PC-3 (cell line): Measurements from ENCODE around the gene TMA7. TPM values are rescaled to one million over a fixed set of nuclear protein-coding genes. Genes with fewer than 3 reads are reported as not detected.
"Not testable (repeated sequence)": the region's sequence is repeated elsewhere in the genome, so short reads cannot be mapped to it uniquely, and the experiment has no call there.

Source experiments
- ATAC-seq: fragments of 200-7000 bp; cut with Tn5 transposase; 2 replicates; pipeline ENCODE4 v1.9.1; 2020; ENCODE audit warnings: mild to moderate bottlenecking, moderate library complexity
- BruUV-seq: library from RNA; stranded (reverse); fragments of 400-500 nt; replicated peaks from 2 replicates; lab custom pipeline; 2021; lab: Mats Ljungman, UMichigan
- CTCF ChIA-PET: fragments of 300-600 bp; sonication (Branson Sonifier 250); formaldehyde crosslinking; loops from one replicate; lab custom pipeline; 2022; ENCODE audit warnings: antibody characterized with exemption; lab: Charles Lee
- POLR2A ChIA-PET: fragments of 300-600 bp; sonication (Branson Sonifier 250); formaldehyde crosslinking; loops from one replicate; lab custom pipeline; 2022; ENCODE audit warnings: antibody characterized with exemption; ENCODE audit not compliant: unreplicated experiment; lab: Charles Lee
- DNase-seq: peaks from one replicate; pipeline ENCODE4 v3.0.0-alpha.2; 2015
- H2AFZ ChIP-seq: fragments of 300-600 bp; sonication (generic); 2 replicates; pipeline ENCODE4 v1.6.0; 2016; ENCODE audit warnings: antibody characterized with exemption, low read length
- H3F3A ChIP-seq: fragments of 300-600 bp; sonication (generic); one replicate; pipeline ENCODE4 v1.6.0; 2017; ENCODE audit warnings: antibody characterized with exemption, low read length, control low read depth, mild to moderate bottlenecking; ENCODE audit not compliant: unreplicated experiment
- H3K27ac ChIP-seq: fragments of 300-600 bp; sonication (generic); 2 replicates; pipeline ENCODE4 v1.5.1; 2016; ENCODE audit warnings: mild to moderate bottlenecking, low read length
- H3K27me3 ChIP-seq: fragments of 300-600 bp; sonication (generic); 2 replicates; pipeline ENCODE4 v1.6.1; 2016; ENCODE audit warnings: low read length, mixed read lengths
- H3K36me3 ChIP-seq: fragments of 300-600 bp; sonication (generic); 2 replicates; pipeline ENCODE4 v1.6.1; 2016; ENCODE audit warnings: low read depth, mixed run types, low read length, mixed read lengths
- H3K4me1 ChIP-seq: fragments of 300-600 bp; sonication (generic); 2 replicates; pipeline ENCODE4 v1.5.1; 2016; ENCODE audit warnings: low read length; ENCODE audit not compliant: insufficient read depth
- H3K4me2 ChIP-seq: fragments of 300-600 bp; sonication (generic); 2 replicates; pipeline ENCODE4 v1.6.0; 2016; ENCODE audit warnings: low read length
- H3K4me3 ChIP-seq: fragments of 300-600 bp; sonication (generic); 2 replicates; pipeline ENCODE4 v1.5.1; 2016; ENCODE audit warnings: mild to moderate bottlenecking, low read length, mixed read lengths
- H3K79me2 ChIP-seq: fragments of 300-600 bp; sonication (generic); 2 replicates; pipeline ENCODE4 v1.6.1; 2017; ENCODE audit warnings: low read length, mixed read lengths
- H3K9ac ChIP-seq: fragments of 300-600 bp; sonication (generic); 2 replicates; pipeline ENCODE4 v1.6.0; 2016; ENCODE audit warnings: mild to moderate bottlenecking, low read length
- H3K9me2 ChIP-seq: fragments of 300-600 bp; sonication (generic); replicated peaks from 2 replicates; pipeline ENCODE4 v1.6.1; 2016; ENCODE audit warnings: mixed run types, low read length, mixed read lengths
- H3K9me3 ChIP-seq: fragments of 300-600 bp; sonication (generic); 2 replicates; pipeline ENCODE4 v1.6.1; 2016; ENCODE audit warnings: low read length, mixed read lengths
- H4K20me1 ChIP-seq: fragments of 300-600 bp; sonication (generic); 2 replicates; pipeline ENCODE4 v1.6.1; 2016; ENCODE audit warnings: low read length, mixed read lengths
- CTCF ChIP-seq: fragments of 300-600 bp; sonication (generic); conservative IDR thresholded peaks from 2 replicates; pipeline ENCODE4 v1.5.1; 2017; ENCODE audit warnings: antibody characterized with exemption, low read depth, mild to moderate bottlenecking, low read length
- EZH2 ChIP-seq: fragments of 300-600 bp; sonication (generic); IDR thresholded peaks from one replicate; pipeline ENCODE4 v1.6.1; 2017; ENCODE audit warnings: antibody characterized with exemption, mild to moderate bottlenecking, low read length; ENCODE audit not compliant: unreplicated experiment
- EZH2phosphoT487 ChIP-seq: fragments of 300-600 bp; sonication (generic); IDR thresholded peaks from 2 replicates; pipeline ENCODE4 v1.6.1; 2018; ENCODE audit warnings: mild to moderate bottlenecking, antibody characterized with exemption, low read length, borderline replicate concordance
- intact Hi-C: fragments of 100-400 bp; cut with micrococcal nuclease; formaldehyde crosslinking; loops from 2 replicates; pipeline ENCODE4 v1.9.0; 2023
- total RNA-seq: library from RNA; depleted of rRNA; stranded (reverse); fragments of >200 nt; gene quantifications from 2 replicates; pipeline ENCODE4 v1.2.3, GENCODE V29; 2014

TMA7 gene
- total RNA-seq, 1 experiment from 2014 or later = 517 TPM

DNA sequence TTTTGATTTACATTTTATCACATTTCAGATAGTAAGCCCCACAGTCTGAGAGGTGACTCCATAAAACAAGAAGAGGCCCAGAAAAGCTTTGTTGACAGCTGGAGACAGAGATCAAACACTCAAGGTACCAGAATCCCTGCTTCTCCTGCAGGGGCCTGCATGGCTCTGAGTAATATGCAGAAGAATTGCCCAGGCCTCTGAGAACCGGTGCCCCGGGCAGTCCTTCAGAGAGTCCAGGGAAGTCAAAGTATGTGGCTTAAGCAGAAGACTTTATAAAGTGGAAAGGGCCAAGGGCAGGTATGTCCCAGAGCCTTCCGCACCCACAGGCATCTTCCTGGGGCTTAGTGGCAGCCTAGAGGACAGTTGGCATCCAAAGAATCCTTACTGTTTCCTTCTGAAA is 19.3 kb downstream of the TMA7 start:
- no TSS peak for BruUV-seq

GRCh38 chr3:48459773-48460516 is 19.9 kb downstream of the TMA7 start:
- Histone ChIP-seq H3K27ac (no peak overlapping the region), H3K9ac (no peak overlapping the region), H3K36me3 (peaks cover 37% of the 10 kb centered on the region), H3F3A (no peaks in the 10 kb centered on the region), H2AFZ (no peak overlapping the region), H3K9me3 (no peaks in the 10 kb centered on the region), H3K27me3 (no peaks in the 10 kb centered on the region), H3K9me2 (no peaks in the 10 kb centered on the region), H3K4me1 (peaks cover 4% of the 10 kb centered on the region), H4K20me1 (no peaks in the 10 kb centered on the region), H3K79me2 (no peaks in the 10 kb centered on the region), H3K4me2 (no peak overlapping the region), H3K4me3 (no peak overlapping the region)
- ATAC-seq (no peak), DNase-seq (no peak)
- POLR2A ChIA-PET = no interaction called here
- no TSS peak for BruUV-seq
- TF ChIP-seq CTCF (no peak), EZH2 (no peak), EZH2phosphoT487 (no peak)
- intact Hi-C loops = no loop called here
- CTCF ChIA-PET = no interaction called here

More for the DNA sequence above, 19.3 kb downstream of the TMA7 start:
- ATAC-seq (no peak), DNase-seq (no peak)
- Histone ChIP-seq H3F3A (no peaks in the 10 kb centered on the region), H3K36me3 (peaks cover 39% of the 10 kb centered on the region), H4K20me1 (no peaks in the 10 kb centered on the region), H3K27ac (no peak overlapping the region), H3K27me3 (no peaks in the 10 kb centered on the region), H3K9me2 (no peaks in the 10 kb centered on the region), H3K9me3 (no peaks in the 10 kb centered on the region), H3K4me1 (no peaks in the 10 kb centered on the region), H3K4me3 (no peak overlapping the region), H3K9ac (no peak overlapping the region), H3K4me2 (no peak overlapping the region), H3K79me2 (no peaks in the 10 kb centered on the region), H2AFZ (no peak overlapping the region)
- POLR2A ChIA-PET = no interaction called here
- CTCF ChIA-PET = no interaction called here
- intact Hi-C loops = no loop called here
- no peak for TF ChIP-seq CTCF
- TF ChIP-seq EZH2phosphoT487 = no peak
- TF ChIP-seq EZH2 = no peak

- BruUV-seq = no TSS peak
Observed at GRCh38 chr3:48460517-48460902, 20.5 kb downstream of the TMA7 start.

GRCh38 chr3:48461767-48462166 is 21.7 kb downstream of the TMA7 start:
- H4K20me1 ChIP-seq, ATAC-seq, H2AFZ ChIP-seq, H3K79me2 ChIP-seq, CTCF ChIA-PET, H3K9me3 ChIP-seq, H3K27me3 ChIP-seq, intact Hi-C loops, POLR2A ChIA-PET, H3F3A ChIP-seq, BruUV-seq, H3K4me2 ChIP-seq, DNase-seq, H3K4me3 ChIP-seq, H3K9me2 ChIP-seq, H3K27ac ChIP-seq, H3K9ac ChIP-seq: not testable (repeated sequence)
- peaks cover 20% of the 10 kb centered on the region for H3K4me1 ChIP-seq
- peaks cover 35% of the 10 kb centered on the region for H3K36me3 ChIP-seq

More at GRCh38 chr3:48460517-48460902, 20.5 kb downstream of the TMA7 start:
- Histone ChIP-seq H3K27me3 (no peaks in the 10 kb centered on the region), H4K20me1 (no peaks in the 10 kb centered on the region), H3K9me3 (no peaks in the 10 kb centered on the region), H3F3A (no peaks in the 10 kb centered on the region), H3K9me2 (no peaks in the 10 kb centered on the region), H3K4me3 (no peak overlapping the region), H3K27ac (no peak overlapping the region), H2AFZ (no peak overlapping the region), H3K4me1 (peaks cover 8% of the 10 kb centered on the region), H3K4me2 (no peak overlapping the region), H3K9ac (no peak overlapping the region), H3K79me2 (no peaks in the 10 kb centered on the region), H3K36me3 (peaks cover 32% of the 10 kb centered on the region)
- ATAC-seq = no peak
- TF ChIP-seq EZH2 (no peak), EZH2phosphoT487 (no peak)
- ChIA-PET CTCF (no interaction called here), POLR2A (no interaction called here)
- no peak for DNase-seq
- intact Hi-C loops = no loop called here
